ACC112 (cell line): Measurements from ENCODE around the gene SERPINB7.

Experiments
- H2AFZ ChIP-seq: fragments of 200-600 bp; sonication (generic); one replicate; pipeline ENCODE4 v1.6.0; 2017; ENCODE audit warnings: antibody characterized with exemption, low read length; ENCODE audit not compliant: unreplicated experiment
- H3K27ac ChIP-seq: fragments of 200-600 bp; sonication (generic); 2 replicates; pipeline ENCODE4 v1.5.1; 2014; ENCODE audit warnings: low read depth, mild to moderate bottlenecking, antibody characterized with exemption, low read length, moderate library complexity
- H3K27me3 ChIP-seq: fragments of 200-600 bp; sonication (generic); 2 replicates; pipeline ENCODE4 v1.6.1; 2014; ENCODE audit warnings: mild to moderate bottlenecking, antibody characterized with exemption, low read length, moderate library complexity, mixed read lengths; ENCODE audit not compliant: insufficient read depth
- H3K36me3 ChIP-seq: fragments of 200-600 bp; sonication (generic); 2 replicates; pipeline ENCODE4 v1.6.1; 2016; ENCODE audit warnings: mild to moderate bottlenecking, antibody characterized with exemption, low read length, moderate library complexity, mixed read lengths; ENCODE audit not compliant: insufficient read depth
- H3K4me1 ChIP-seq: fragments of 200-600 bp; sonication (generic); one replicate; pipeline ENCODE4 v1.6.1; 2016; ENCODE audit warnings: low read length, mixed read lengths; ENCODE audit not compliant: insufficient read depth, unreplicated experiment, control insufficient read depth
- H3K4me3 ChIP-seq: fragments of 200-600 bp; sonication (generic); 2 replicates; pipeline ENCODE4 v1.5.1; 2014; ENCODE audit warnings: mild to moderate bottlenecking, low read depth, low read length
- H3K79me2 ChIP-seq: fragments of 200-600 bp; sonication (generic); one replicate; pipeline ENCODE4 v1.6.0; 2016; ENCODE audit warnings: low read length; ENCODE audit not compliant: control insufficient read depth, unreplicated experiment, insufficient read depth

Gene SERPINB7

DNA sequence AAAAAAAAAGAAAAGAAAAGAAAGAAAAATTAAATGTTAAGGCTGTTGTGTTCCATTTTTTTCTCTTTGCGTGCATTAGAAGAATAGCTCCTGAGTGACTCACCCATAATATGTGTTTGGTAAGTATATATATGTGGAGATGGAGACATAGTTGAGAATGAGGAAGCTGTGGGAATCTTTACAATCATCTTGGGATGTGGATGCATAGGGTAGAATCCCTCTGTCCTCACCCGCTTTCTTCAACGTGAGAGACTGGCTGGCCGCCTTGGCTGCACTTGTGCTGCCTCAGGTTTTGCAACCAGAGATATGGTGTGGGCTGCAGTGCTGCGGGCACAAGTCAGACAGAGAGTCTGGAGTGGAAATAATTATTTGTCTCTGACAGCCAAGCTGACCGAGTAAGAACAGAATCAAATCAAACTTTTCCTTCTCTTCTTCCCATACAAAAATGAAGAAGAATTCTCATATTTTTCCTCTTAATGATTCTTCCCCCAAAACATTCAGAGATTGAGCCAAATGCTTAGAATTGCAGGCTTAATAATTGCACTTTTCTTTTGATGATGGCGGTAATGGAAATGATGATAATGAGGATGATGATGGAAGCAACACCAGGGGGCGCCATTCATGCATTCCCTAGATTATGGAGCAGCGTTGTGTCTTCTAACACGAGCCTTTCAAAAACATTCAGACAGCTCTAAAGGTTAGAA, 48.5 kb downstream of the SERPINB7 start:
- Histone ChIP-seq H3K4me1 (no peaks in the 10 kb centered on the region), H3K27ac (no peak overlapping the region), H3K4me3 (no peak overlapping the region), H3K36me3 (no peaks in the 10 kb centered on the region), H3K27me3 (no peaks in the 10 kb centered on the region; the same call in 1 of the 2 replicates), H3K79me2 (no peaks in the 10 kb centered on the region), H2AFZ (no peak overlapping the region)

DNA sequence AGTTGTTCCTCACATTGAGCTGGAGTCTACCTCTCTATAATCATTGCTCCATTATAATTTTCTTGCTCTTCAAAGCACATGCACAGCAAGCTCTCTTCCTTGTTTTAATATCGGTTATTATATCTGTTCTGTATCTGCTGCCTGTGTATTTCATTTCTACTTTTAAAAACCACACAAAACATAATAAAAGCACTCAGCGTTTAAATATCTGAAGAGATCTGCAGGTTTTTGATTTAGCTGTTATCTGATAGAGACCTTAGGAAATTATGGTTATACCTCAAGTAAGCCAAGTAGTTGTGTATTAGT, 49.0 kb downstream of the SERPINB7 start:
- H3K27me3 ChIP-seq: no peaks in the 10 kb centered on the region; the same call in 1 of the 2 replicates
- H3K36me3 ChIP-seq: no peaks in the 10 kb centered on the region
- no peaks in the 10 kb centered on the region for H3K4me1 ChIP-seq
- no peaks in the 10 kb centered on the region for H3K79me2 ChIP-seq
- no peak overlapping the region for H2AFZ ChIP-seq
- H3K27ac ChIP-seq: no peak overlapping the region
- no peak overlapping the region for H3K4me3 ChIP-seq

DNA sequence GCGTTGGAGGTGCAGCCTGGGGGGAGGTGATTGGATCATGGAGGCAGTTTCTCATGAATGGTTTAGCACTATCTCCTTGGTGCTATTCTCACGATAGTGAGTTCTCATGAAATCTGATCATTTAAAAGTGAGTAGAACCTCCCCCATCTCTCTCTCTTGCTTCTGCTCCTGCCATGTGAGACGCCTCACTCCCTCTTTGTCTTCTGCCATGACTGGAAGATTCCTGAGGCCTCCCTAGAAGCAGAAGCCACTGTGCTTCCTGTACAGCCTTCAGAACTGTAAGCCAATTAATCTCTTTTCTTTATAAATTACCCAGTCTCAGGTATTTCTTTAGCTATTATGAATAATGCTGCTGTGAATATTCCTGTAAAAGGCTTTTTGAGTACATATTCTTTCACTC, 52.9 kb downstream of the SERPINB7 start:
- Histone ChIP-seq H3K36me3 (no peaks in the 10 kb centered on the region), H3K4me1 (no peaks in the 10 kb centered on the region), H3K79me2 (no peaks in the 10 kb centered on the region), H3K4me3 (no peak overlapping the region), H3K27me3 (no peaks in the 10 kb centered on the region), H3K27ac (no peak overlapping the region), H2AFZ (no peak overlapping the region)

DNA sequence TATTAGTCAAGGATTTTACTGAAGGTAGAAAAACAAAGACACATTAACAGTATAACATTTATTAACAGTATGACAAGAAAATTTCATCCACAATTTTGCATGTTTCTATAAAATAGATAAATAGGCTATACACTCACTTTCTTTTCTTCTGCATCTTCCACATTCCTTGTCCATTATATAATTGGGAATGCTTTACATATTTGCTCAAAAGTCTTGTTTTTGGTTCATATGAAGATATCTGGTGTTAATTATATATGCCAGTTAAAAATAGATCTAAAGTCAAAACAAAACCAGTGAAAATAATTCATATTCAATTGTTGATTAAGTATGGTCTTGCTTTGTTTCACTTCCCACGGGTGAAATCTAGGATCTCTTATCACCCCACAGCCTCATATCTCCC, 53.4 kb downstream of the SERPINB7 start:
- Histone ChIP-seq H2AFZ (no peak overlapping the region), H3K79me2 (no peaks in the 10 kb centered on the region), H3K27me3 (no peaks in the 10 kb centered on the region), H3K27ac (no peak overlapping the region), H3K36me3 (no peaks in the 10 kb centered on the region), H3K4me3 (no peak overlapping the region), H3K4me1 (no peaks in the 10 kb centered on the region)

DNA sequence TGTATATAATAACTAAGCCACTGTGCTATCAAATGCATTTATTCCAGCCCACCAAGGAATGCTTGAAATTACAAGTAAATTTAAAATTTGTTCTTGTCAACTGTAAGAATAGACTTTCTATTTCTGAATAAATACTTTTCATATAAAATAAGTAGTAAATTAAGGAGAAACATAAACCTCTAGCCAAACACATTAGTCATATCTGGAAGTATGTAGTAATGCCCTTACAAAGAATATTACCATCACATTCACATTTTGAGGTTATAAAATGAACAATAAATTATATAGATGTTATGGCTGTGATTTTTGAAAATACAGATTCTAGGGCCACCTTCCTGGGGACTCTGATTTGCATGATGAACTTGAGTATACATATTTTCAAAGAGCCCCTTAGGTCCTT, 54.7 kb downstream of the SERPINB7 start:
- Histone ChIP-seq H3K4me3 (no peak overlapping the region), H3K79me2 (no peaks in the 10 kb centered on the region), H3K4me1 (no peaks in the 10 kb centered on the region), H2AFZ (no peak overlapping the region), H3K27ac (no peak overlapping the region), H3K36me3 (no peaks in the 10 kb centered on the region), H3K27me3 (no peaks in the 10 kb centered on the region)

DNA sequence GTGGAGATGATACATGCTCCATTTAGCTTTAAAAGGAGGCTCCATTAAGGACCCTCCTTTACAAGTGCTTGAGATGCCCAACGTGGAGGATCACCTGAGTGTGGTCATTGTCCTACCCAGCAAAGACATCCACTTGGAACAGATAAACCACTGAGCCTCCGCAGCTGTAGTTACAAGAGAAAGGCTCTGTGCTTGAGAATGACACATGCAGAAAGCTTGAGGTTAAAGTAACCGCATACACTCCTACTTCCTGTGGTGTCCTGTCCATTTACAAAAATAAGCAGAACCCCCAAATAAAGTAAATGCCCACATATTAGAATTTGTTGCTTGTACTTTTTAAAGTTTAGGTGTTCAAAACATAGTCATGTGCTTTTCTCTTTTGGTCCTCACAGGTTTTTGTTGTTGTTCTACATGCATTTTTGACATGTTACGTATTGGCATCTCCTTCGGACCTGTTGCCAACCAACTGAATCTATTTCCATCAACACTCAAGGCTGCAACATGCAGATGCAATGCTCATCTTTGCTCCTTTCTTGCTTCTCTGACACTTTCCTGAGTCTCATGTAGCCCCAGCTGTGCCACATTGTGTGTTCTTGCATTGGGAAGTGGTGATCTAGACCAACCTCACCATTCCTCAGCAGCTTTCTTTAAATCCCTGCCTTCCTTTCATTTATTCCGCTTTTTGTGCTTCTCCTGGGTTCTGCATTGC, 56.0 kb downstream of the SERPINB7 start:
- Histone ChIP-seq H3K27me3 (no peaks in the 10 kb centered on the region), H3K79me2 (no peaks in the 10 kb centered on the region), H2AFZ (no peak overlapping the region), H3K27ac (no peak overlapping the region), H3K4me1 (no peaks in the 10 kb centered on the region), H3K4me3 (no peak overlapping the region), H3K36me3 (no peaks in the 10 kb centered on the region)

DNA sequence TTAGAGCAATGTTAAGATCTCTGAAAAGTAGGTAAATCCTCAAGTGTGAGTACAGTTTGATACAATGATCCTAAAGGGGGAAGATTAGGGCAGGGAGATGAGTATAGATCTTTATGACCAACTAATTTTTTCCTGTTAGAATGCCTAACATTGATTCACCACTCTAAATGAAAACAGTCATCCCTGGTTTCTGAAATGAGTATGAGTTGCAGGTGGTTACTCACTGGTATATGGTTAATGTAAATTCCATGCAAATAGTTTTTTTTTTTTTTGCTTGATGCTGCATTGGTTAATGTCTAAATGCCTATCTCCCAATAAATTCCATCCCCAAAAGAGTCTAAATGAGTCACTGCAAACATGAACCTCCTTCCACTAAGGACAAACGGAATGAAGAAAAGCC, 57.3 kb downstream of the SERPINB7 start:
- H3K4me1 ChIP-seq: no peaks in the 10 kb centered on the region
- no peak overlapping the region for H2AFZ ChIP-seq
- no peaks in the 10 kb centered on the region for H3K27me3 ChIP-seq
- H3K79me2 ChIP-seq: no peaks in the 10 kb centered on the region
- H3K27ac ChIP-seq: no peak overlapping the region
- no peaks in the 10 kb centered on the region for H3K36me3 ChIP-seq
- no peak overlapping the region for H3K4me3 ChIP-seq

DNA sequence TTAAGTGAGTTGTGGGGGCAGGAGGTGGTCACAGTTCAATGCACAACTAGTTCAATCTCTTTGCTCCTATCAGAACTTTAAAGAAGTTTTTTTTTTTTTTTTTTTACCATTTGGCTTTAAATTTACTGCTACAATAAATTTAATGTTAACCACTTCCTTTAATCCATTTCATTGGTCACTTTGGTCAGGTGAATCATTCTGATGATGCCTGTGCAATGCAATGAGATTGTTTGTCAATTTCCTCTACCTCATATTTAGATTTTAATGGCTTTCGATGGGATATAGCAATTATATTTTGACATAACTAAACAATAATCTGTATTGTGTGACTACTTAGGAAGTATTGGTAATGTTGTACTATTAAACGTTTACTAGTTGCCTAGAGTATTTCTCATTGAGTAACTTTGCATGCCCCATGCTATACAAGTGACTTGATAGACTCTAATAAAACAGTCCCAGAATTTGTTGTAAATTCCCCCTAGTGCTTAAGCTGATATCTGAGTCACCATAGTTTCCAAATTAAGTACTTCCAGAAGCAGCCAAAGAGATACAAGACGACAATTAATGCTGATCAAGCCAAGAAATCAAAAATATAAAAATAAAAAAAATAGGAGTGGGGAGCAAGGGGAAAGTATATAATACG, 59.4 kb downstream of the SERPINB7 start:
- H2AFZ ChIP-seq: no peak overlapping the region
- no peaks in the 10 kb centered on the region for H3K4me1 ChIP-seq
- no peaks in the 10 kb centered on the region for H3K36me3 ChIP-seq
- no peaks in the 10 kb centered on the region for H3K27me3 ChIP-seq
- H3K27ac ChIP-seq: no peak overlapping the region
- H3K4me3 ChIP-seq: no peak overlapping the region
- H3K79me2 ChIP-seq: no peaks in the 10 kb centered on the region

DNA sequence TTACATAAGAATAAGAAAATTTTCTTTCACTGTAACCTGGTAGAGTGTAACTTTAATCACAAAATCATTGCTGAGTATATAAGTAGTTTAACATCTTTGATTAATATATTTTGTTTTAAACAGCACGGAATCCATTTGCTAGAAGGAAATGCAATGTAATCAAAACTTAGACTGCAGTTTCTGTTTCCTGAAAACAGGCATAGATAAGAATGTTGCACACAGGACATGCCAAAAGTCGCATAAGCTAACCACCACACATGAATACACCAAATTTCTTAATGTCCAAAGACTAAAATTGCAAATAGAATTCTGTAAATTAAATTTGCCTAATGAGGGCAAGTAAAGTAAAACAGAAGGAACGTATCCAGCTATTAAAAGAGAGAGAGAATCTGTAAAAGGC, 61.2 kb downstream of the SERPINB7 start:
- Histone ChIP-seq H3K4me1 (no peaks in the 10 kb centered on the region), H3K36me3 (no peaks in the 10 kb centered on the region), H3K4me3 (no peak overlapping the region), H3K79me2 (no peaks in the 10 kb centered on the region), H3K27ac (no peak overlapping the region), H2AFZ (no peak overlapping the region), H3K27me3 (no peaks in the 10 kb centered on the region)

DNA sequence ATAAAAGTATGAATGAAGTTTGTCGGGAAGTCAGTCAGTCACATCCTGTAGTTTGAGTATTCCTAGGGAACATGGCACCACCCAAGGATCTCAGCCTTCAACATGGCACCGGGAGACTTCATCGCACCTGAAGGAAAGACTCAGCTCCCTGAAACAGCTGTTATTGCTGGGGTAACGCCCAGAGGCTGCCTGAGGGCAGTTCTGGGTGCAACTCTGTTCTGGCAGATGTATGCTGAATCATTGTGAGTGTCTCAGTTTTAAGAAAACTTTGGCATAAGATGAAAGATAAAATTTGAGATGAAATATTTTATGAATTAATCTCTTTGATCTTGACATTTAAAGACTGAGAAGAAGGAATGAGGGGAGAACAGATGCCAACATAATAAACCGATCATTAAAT, 62.4 kb downstream of the SERPINB7 start:
- Histone ChIP-seq H3K27me3 (no peaks in the 10 kb centered on the region), H3K79me2 (no peaks in the 10 kb centered on the region), H3K36me3 (no peaks in the 10 kb centered on the region), H3K27ac (no peak overlapping the region), H3K4me1 (no peaks in the 10 kb centered on the region), H3K4me3 (no peak overlapping the region), H2AFZ (no peak overlapping the region)

DNA sequence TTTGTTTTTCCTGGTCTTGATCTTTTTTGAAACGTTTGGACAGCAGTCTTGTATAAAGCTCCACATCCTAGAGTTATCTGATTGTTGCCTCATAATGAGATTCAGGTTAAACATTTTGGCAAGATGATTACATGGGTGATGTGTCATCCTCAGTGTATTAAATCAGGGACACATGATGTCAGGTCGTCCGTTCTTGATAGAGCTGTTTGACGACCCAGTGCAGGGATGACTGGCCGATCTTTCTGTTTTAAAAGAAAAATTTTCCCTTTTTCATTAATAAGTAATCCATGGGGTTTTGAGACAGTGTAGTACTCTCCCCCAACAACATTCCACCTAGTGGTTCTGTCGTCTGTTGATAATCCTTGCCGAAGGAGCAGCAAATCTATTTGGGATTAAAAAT, 67.8 kb downstream of the SERPINB7 start:
- H3K27ac ChIP-seq: no peak overlapping the region
- no peak overlapping the region for H3K4me3 ChIP-seq
- no peaks in the 10 kb centered on the region for H3K79me2 ChIP-seq
- H3K27me3 ChIP-seq: no peaks in the 10 kb centered on the region
- no peak overlapping the region for H2AFZ ChIP-seq
- H3K36me3 ChIP-seq: no peaks in the 10 kb centered on the region
- no peaks in the 10 kb centered on the region for H3K4me1 ChIP-seq
